ENCODE measurements around the gene MAP4K5.
"Not testable (repeated sequence)": the region's sequence is repeated elsewhere in the genome, so short reads cannot be mapped to it uniquely, and the experiment has no call there.

MAP4K5 gene

GRCh38 chr14:50532502-50533240 is at the start of gene MAP4K5:
MAP4K5 (minus strand) TSS chr14:50532569; CDS start chr14:50532049, 520 bp downstream.
- peak; percentile 81 to 82 for DNase-seq (ENCODE audit: low read depth in 2 of 2)

GRCh38 chr14:50578433-50578832 is 46.1 kb upstream of the MAP4K5 start:
- DNase-seq (ENCODE audit: low read depth in 2 of 2) = no peak

- no peak for DNase-seq (ENCODE audit: low read depth in 2 of 2)
These were observed 45.6 kb upstream of the MAP4K5 start for GRCh38 chr14:50577982-50578381.

GRCh38 chr14:50575769-50576168 is 43.4 kb upstream of the MAP4K5 start:
- no peak for DNase-seq (ENCODE audit: low read depth in 2 of 2)

- no peak for DNase-seq (ENCODE audit: low read depth in 2 of 2)
These were observed 41.5 kb upstream of the MAP4K5 start for GRCh38 chr14:50573862-50574261.

GRCh38 chr14:50569714-50570274 is 37.4 kb upstream of the MAP4K5 start:
- no peak for DNase-seq (ENCODE audit: low read depth in 2 of 2)

- DNase-seq (ENCODE audit: low read depth in 2 of 2) = no peak
These were observed 30.5 kb upstream of the MAP4K5 start for GRCh38 chr14:50562841-50563240.

GRCh38 chr14:50560931-50561285 is 28.5 kb upstream of the MAP4K5 start:
- peak; percentile 52 to 58 for DNase-seq (ENCODE audit: low read depth in 2 of 2)

GRCh38 chr14:50559990-50560930 is 27.9 kb upstream of the MAP4K5 start, which contains the start of gene ATL1:
ATL1 (plus strand) TSS chr14:50560145; CDS start chr14:50560266, 121 bp downstream.
- DNase-seq (ENCODE audit: low read depth in 2 of 2) = no peak

GRCh38 chr14:50552796-50553195 is 20.4 kb upstream of the MAP4K5 start:
- not testable (repeated sequence) for DNase-seq (ENCODE audit: low read depth in 2 of 2)

GRCh38 chr14:50551877-50552276 is 19.5 kb upstream of the MAP4K5 start:
- DNase-seq (ENCODE audit: low read depth in 2 of 2) = no peak

- DNase-seq (ENCODE audit: low read depth in 2 of 2) = no peak
These were observed 17.9 kb upstream of the MAP4K5 start for GRCh38 chr14:50550294-50550693.

GRCh38 chr14:50545618-50546017 is 13.2 kb upstream of the MAP4K5 start:
- DNase-seq (ENCODE audit: low read depth in 2 of 2) = no peak

- no peak for DNase-seq (ENCODE audit: low read depth in 2 of 2)
These were observed 12.5 kb upstream of the MAP4K5 start for GRCh38 chr14:50544911-50545310.

- DNase-seq (ENCODE audit: low read depth in 2 of 2) = peak in 1 of 2 donors; percentile 13
These were observed 10.6 kb upstream of the MAP4K5 start for GRCh38 chr14:50542941-50543418.

GRCh38 chr14:50541159-50541567 is 8.8 kb upstream of the MAP4K5 start:
- no peak for DNase-seq (ENCODE audit: low read depth in 2 of 2)

GRCh38 chr14:50539051-50539450 is 6.7 kb upstream of the MAP4K5 start:
- DNase-seq (ENCODE audit: low read depth in 2 of 2) = no peak

- not testable (repeated sequence) for DNase-seq (ENCODE audit: low read depth in 2 of 2)
These were observed 5.7 kb upstream of the MAP4K5 start for GRCh38 chr14:50538034-50538433.

- no peak for DNase-seq (ENCODE audit: low read depth in 2 of 2)
These were observed 2.6 kb upstream of the MAP4K5 start for GRCh38 chr14:50534997-50535396.

- no peak for DNase-seq (ENCODE audit: low read depth in 2 of 2)
These were observed 2.0 kb upstream of the MAP4K5 start for GRCh38 chr14:50534416-50534815.

- DNase-seq (ENCODE audit: low read depth in 2 of 2) = no peak
These were observed 1.4 kb upstream of the MAP4K5 start for GRCh38 chr14:50533806-50534205.

- no peak for DNase-seq (ENCODE audit: low read depth in 2 of 2)
These were observed 904 bp upstream of the MAP4K5 start for GRCh38 chr14:50533241-50533705.
